GM10847 (cell line): Measurements from ENCODE around the gene DEPP1.

Experiments
- POLR2A ChIP-seq: IDR thresholded peaks from 2 replicates; pipeline ENCODE4 v1.6.1; 2011; ENCODE audit not compliant: insufficient read length; ENCODE audit errors: extremely low read depth

The DEPP1 gene

GRCh38 chr10:44995914-44996669, 17.5 kb upstream of the DEPP1 start:
- no peak for TF ChIP-seq POLR2A

- TF ChIP-seq POLR2A = no peak
These were observed 16.9 kb upstream of the DEPP1 start for GRCh38 chr10:44995581-44995913.

- TF ChIP-seq POLR2A = no peak
These were observed 16.3 kb upstream of the DEPP1 start for GRCh38 chr10:44994752-44995530.

- TF ChIP-seq POLR2A = no peak
These were observed 15.5 kb upstream of the DEPP1 start for GRCh38 chr10:44993922-44994751.

- no peak for TF ChIP-seq POLR2A
These were observed 14.8 kb upstream of the DEPP1 start for GRCh38 chr10:44993226-44993921.

GRCh38 chr10:44992732-44993225, 14.2 kb upstream of the DEPP1 start:
- TF ChIP-seq POLR2A = no peak

GRCh38 chr10:44992070-44992731, 13.6 kb upstream of the DEPP1 start:
- TF ChIP-seq POLR2A = no peak

GRCh38 chr10:44991571-44991970, 13.0 kb upstream of the DEPP1 start:
- no peak for TF ChIP-seq POLR2A

GRCh38 chr10:44990965-44991364, 12.4 kb upstream of the DEPP1 start:
- no peak for TF ChIP-seq POLR2A

- TF ChIP-seq POLR2A = no peak
These were observed 11.7 kb upstream of the DEPP1 start for GRCh38 chr10:44990302-44990655.

GRCh38 chr10:44989597-44990301, 11.1 kb upstream of the DEPP1 start:
- no peak for TF ChIP-seq POLR2A

GRCh38 chr10:44988957-44989585, 10.5 kb upstream of the DEPP1 start:
- TF ChIP-seq POLR2A = no peak

GRCh38 chr10:44986670-44987069, 8.1 kb upstream of the DEPP1 start:
- no peak for TF ChIP-seq POLR2A
